Heart left ventricle (tissue), 16 donors: ENCODE results near the gene SETD1A. TPM values are rescaled to one million over a fixed set of nuclear protein-coding genes. Genes with fewer than 3 reads are reported as not detected.

Experiments
- ATAC-seq, 4 donors: fragments of 200-7000 bp; cut with Tn5 transposase; one replicate each; pipeline ENCODE4 v1.9.1; 2020 to 2022; ENCODE audit warnings: moderate library complexity in 4 of 4, mild to moderate bottlenecking in 3 of 4, moderate number of reproducible peaks in 1 of 4
- DNase-seq, 5 donors: peaks; one replicate each; pipeline ENCODE4 v3.0.0-alpha.2; 2020
- H3K27ac ChIP-seq, 12 donors: fragments of 200-600 bp; sonication (generic) in 4 of 12; one replicate each; pipeline versions ENCODE4 v1.5.0 to v1.8.0; 2016 to 2022; ENCODE audit warnings: mild to moderate bottlenecking in 2 of 12
- H3K27me3 ChIP-seq, 9 donors: fragments of 200-600 bp; sonication (generic) in 2 of 9; one replicate each; pipeline versions ENCODE4 v1.5.1 to v1.8.0; 2016 to 2022; ENCODE audit warnings: mild to moderate bottlenecking in 3 of 9
- H3K36me3 ChIP-seq, 9 donors: fragments of 200-600 bp; sonication (generic) in 2 of 9; one replicate each; pipeline versions ENCODE4 v1.5.0 to v1.8.0; 2018 to 2022; ENCODE audit warnings: mild to moderate bottlenecking in 2 of 9
- H3K4me1 ChIP-seq, 12 donors: fragments of 200-600 bp; sonication (generic) in 4 of 12; one replicate each; pipeline versions ENCODE4 v1.5.0 to v1.8.0; 2016 to 2022; ENCODE audit warnings: mild to moderate bottlenecking in 3 of 12
- H3K4me3 ChIP-seq, 12 donors: fragments of 200-600 bp; sonication (generic) in 4 of 12; one replicate each; pipeline versions ENCODE4 v1.5.0 to v1.8.0; 2017 to 2022; ENCODE audit warnings: mild to moderate bottlenecking in 9 of 12, moderate library complexity in 4 of 12
- H3K9me3 ChIP-seq, 12 donors: fragments of 200-600 bp; sonication (generic) in 4 of 12; one replicate each; pipeline versions ENCODE4 v1.5.0 to v1.8.0; 2016 to 2022; ENCODE audit warnings: mild to moderate bottlenecking in 1 of 12
- POLR2A ChIP-seq, 2 donors: fragments of 450-650 bp; IDR thresholded peaks; one replicate each; pipeline ENCODE4 v1.6.1; 2017; ENCODE audit warnings: antibody characterized with exemption in 2 of 2, mild to moderate bottlenecking in 2 of 2, moderate library complexity in 2 of 2
- WGBS, 4 donors: extraction: QIAGEN DNeasy Blood & Tissue Kit in 2 of 4; methylation state at CpG; one replicate each; pipeline versions ENCODE4 v1.1.5 to v1.1.7; 2013 to 2018; 5-methylcytosine and 5-hydroxymethylcytosine counted together
- intact Hi-C, 10 donors: fragments of 100-400 bp; cut with DNase I; formaldehyde crosslinking; loops; one replicate each; pipeline versions ENCODE4 v1.11.1 to v1.14.2; 2022
- polyA plus RNA-seq, 2 donors: library from polyadenylated mRNA; stranded (reverse); fragments of 200-250 nt; gene quantifications; one replicate each; pipeline ENCODE4 v1.2.3, GENCODE V29; 2013
- total RNA-seq, 9 donors: library from RNA; depleted of rRNA in 2 of 9; stranded (reverse); fragments of >200 nt in 2 of 9; fragmentation: NEBNext Ultra II Directional in 3 of 9; extraction: Animal tissue kit (Norgen Biotek cat#: 25700) in 3 of 9; gene quantifications; one replicate each; pipeline versions ENCODE4 v1.1.0 to v1.2.4, GENCODE V29; 2016 to 2023
- TF ChIP-seq, protein P1 (sequence below), 12 donors: fragments of 200-600 bp; sonication (generic) in 4 of 12; IDR thresholded peaks; one replicate each; pipeline versions ENCODE4 v1.5.0 to v1.8.0; 2018 to 2022; ENCODE audit warnings: antibody characterized with exemption in 12 of 12, mild to moderate bottlenecking in 5 of 12
- donor health status: ischemic (EF 13 %, LVEDD 7.1; RV severe dilation, severe dysfunction).
- donor health status: healthy with polysubstance abuse.
- donor health status: DM: no; HTN: yes; CAD: no.
- donor health status: DM: no; HTN: no; CAD: no.
- donor health status: ischemic (EF 25% LVEDD 6.9; RV normal size, moderate dysfunction).
- donor health status: ischemic (EF 25% LVEDD 5.7; RV mildly dilated, moderate dysfunction).
- donor health status: healthy.
- donor health status: DM: yes; HTN: yes; CAD: no.
- donor health status: ischemic (EF 35%, LVEDD 5.7; RV mildly dilated, moderate dysfunction).
- donor health status: nonischemic (EF 11% LVEDD 7.7; RV severe dilation, severe dysfunction).
- donor health status: DM: yes; HTN: yes; CAD: no.
- donor health status: PGD.
- donor health status: ischemic (EF 29% LVEDD 5.4; RV normal size, mild dysfunction).
- donor health status: nonischemic (EF 23%, LVEDD 6.1; RV moderate dilation, normal function).

SETD1A gene
- total and polyA plus RNA-seq, 11 donors: 4.6 to 12.1 (median 9.0) TPM

DNA sequence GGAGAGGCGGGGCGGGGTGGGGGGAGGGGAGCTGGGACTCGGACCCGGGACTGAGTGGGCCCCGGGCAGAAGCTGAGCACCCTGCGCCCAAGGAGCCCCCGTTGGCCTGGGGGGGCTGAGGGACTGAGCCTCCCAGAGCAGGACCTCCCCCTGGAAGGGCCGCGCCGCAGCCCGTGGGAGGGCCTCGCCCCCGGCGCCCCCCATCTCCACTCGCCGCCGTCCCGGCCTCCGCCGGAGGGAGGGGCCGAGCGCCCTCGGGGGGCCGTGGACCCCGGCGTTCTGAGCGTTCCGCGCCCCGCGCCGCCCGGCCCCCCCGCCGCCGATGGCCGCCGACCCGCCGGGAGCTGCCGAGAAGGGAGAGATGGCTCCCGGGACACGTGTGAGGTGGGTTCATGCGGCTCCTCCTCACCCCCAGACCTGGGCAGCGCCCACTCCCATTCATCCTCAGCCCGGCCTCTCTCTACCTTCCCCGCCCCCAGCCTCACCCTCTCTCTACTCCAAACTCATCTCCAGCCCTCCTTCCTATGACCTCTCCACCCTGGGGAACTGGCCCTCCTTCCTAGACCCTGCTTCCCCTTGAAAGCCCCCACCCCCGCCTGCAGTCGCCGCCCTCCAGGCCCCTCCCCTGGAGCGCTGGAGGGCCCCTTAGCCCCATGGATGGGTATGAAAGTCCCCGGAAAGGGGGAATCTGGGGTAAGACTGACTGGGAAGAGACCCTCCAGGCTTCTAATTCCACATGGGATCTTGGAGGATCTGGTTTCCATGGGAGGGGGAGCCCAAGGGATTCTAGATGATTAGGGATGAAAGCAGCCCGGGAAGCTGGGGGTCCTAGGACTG, 33.3 kb upstream of the SETD1A start:
- Histone ChIP-seq H3K27me3 (no peaks in the 10 kb centered on the region), H3K36me3 (peaks cover 0 to 14% (median 0%) of the 10 kb centered on the region in 9 donors), H3K9me3 (no peaks in the 10 kb centered on the region), H3K4me1 (peaks cover 0 to 28% (median 9%) of the 10 kb centered on the region in 12 donors), H3K27ac (peak overlapping the region; percentile 60 to 95 (median 80)), H3K4me3 (peak overlapping the region; percentile 52 to 80 (median 66))
- no peak for TF ChIP-seq POLR2A (IDR thresholded peaks at IDR 0.05)
- TF ChIP-seq, protein P1, sequence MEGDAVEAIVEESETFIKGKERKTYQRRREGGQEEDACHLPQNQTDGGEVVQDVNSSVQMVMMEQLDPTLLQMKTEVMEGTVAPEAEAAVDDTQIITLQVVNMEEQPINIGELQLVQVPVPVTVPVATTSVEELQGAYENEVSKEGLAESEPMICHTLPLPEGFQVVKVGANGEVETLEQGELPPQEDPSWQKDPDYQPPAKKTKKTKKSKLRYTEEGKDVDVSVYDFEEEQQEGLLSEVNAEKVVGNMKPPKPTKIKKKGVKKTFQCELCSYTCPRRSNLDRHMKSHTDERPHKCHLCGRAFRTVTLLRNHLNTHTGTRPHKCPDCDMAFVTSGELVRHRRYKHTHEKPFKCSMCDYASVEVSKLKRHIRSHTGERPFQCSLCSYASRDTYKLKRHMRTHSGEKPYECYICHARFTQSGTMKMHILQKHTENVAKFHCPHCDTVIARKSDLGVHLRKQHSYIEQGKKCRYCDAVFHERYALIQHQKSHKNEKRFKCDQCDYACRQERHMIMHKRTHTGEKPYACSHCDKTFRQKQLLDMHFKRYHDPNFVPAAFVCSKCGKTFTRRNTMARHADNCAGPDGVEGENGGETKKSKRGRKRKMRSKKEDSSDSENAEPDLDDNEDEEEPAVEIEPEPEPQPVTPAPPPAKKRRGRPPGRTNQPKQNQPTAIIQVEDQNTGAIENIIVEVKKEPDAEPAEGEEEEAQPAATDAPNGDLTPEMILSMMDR (IDR thresholded peaks at IDR 0.05): no peak
- intact Hi-C loops: loop anchor here in 2 of 10 donors (5.0 kb wide), 2 partner anchors 82 to 267 kb away; partner anchors contain the start of gene FBRS (in 1 of the 2)
- 4 to 21% (median 5%) methylated on average over 17 to 53 of the region's 53 CpGs for WGBS, 4 donors
- ATAC-seq: no peak
- peak in 2 of 5 donors; percentile 36 to 48 for DNase-seq

DNA sequence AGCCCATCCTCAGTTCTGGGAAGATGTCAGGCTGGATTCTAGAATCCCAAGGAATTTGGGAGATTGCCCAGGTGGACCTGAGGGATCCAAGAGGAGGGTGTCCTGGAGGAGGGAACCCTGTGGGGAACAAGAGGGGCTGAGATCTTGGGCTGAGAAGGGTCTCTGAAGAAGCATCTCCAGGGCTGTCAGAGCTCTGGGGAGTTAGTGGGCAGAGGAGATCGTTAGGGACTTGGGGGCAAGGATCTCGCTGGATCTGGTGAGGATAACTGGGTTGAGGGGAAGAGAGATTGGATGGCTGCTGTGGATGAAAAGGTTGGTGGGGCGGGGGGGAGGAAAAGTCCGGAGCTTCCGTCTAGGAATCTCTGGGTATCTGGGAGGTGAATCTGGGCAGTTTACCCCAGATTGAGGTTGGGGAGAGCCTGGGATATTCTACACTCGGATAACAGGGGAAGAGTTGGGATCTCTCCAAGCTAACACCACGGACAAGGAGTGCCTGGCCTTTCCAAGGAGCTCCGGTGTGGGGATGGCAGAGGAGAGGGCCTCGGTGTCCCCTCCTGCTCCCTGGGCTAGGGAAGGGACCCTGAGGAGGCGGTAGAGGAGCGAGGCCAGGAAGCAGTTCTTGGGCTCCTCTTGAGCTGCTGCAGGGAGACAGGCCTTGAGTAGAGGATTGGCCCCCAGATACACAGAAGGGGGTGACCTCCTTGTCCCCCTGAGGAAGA, 32.5 kb upstream of the SETD1A start:
- Histone ChIP-seq H3K4me3 (peak overlapping the region in 7 of 12 donors; percentile 52 to 80 (median 66)), H3K27me3 (no peaks in the 10 kb centered on the region), H3K4me1 (peaks cover 0 to 28% (median 9%) of the 10 kb centered on the region in 12 donors), H3K9me3 (no peaks in the 10 kb centered on the region), H3K36me3 (peaks cover 0 to 21% (median 2%) of the 10 kb centered on the region in 9 donors), H3K27ac (peak overlapping the region in 8 of 12 donors; percentile 71 to 95 (median 88))
- DNase-seq: no peak
- no peak for TF ChIP-seq POLR2A (IDR thresholded peaks at IDR 0.05)
- TF ChIP-seq, protein P1 (IDR thresholded peaks at IDR 0.05): no peak
- intact Hi-C loops: loop anchor here in 2 of 10 donors (5.0 kb wide), 2 partner anchors 83 to 268 kb away; partner anchors contain the start of gene FBRS (in 1 of the 2)
- no peak for ATAC-seq
- 75 to 79% (median 77%) methylated on average over 11 of the region's 11 CpGs for WGBS, 4 donors

DNA sequence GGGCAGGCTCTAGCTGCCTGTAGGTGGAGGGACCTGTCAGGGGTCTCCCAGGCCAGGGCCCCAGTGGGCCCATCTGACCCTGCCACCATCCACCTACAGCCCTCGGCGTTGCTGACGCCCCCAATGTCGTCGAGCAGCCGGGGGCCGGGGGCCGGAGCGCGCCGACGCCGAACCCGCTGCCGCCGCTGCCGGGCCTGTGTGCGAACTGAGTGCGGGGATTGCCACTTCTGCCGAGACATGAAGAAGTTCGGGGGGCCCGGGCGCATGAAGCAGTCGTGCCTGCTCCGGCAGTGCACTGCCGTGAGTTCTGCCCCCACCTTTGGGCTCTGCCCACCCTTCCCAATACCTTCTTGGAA, 31.9 kb upstream of the SETD1A start:
- ATAC-seq (no peak), DNase-seq (peak in 1 of 5 donors; percentile 34)
- Histone ChIP-seq H3K4me1 (peaks cover 0 to 31% (median 11%) of the 10 kb centered on the region in 12 donors), H3K36me3 (peaks cover 0 to 26% (median 6%) of the 10 kb centered on the region in 9 donors), H3K4me3 (no peak overlapping the region), H3K9me3 (no peaks in the 10 kb centered on the region), H3K27me3 (no peaks in the 10 kb centered on the region), H3K27ac (no peak overlapping the region)
- 91 to 95% (median 92%) methylated on average over 26 of the region's 26 CpGs for WGBS, 4 donors
- TF ChIP-seq, protein P1 (IDR thresholded peaks at IDR 0.05): no peak
- no peak for TF ChIP-seq POLR2A (IDR thresholded peaks at IDR 0.05)
- intact Hi-C loops: no loop called here
